B cell (primary cell): ENCODE data around the gene USP34.

ENCODE experiments used
- CTCF ChIP-seq: fragments of 200-600 bp; IDR thresholded peaks from one replicate; pipeline ENCODE4 v1.8.0; 2022; ENCODE audit warnings: antibody characterized with exemption, mild to moderate bottlenecking
- EZH2 ChIP-seq: IDR thresholded peaks from 2 replicates; pipeline ENCODE4 v1.6.1; 2012; ENCODE audit warnings: borderline replicate concordance, low read depth, mild to moderate bottlenecking, moderate library complexity, low read length; ENCODE audit not compliant: insufficient read depth, poor library complexity, severe bottlenecking

GRCh38 chr2:61377046-61377445 is 93.8 kb downstream of the USP34 start:
- no peak for TF ChIP-seq CTCF
- no peak for TF ChIP-seq EZH2
